HTERT RPE-1 (cell line): Measurements from ENCODE around the gene MAP3K2.
"Not testable (repeated sequence)": the region's sequence is repeated elsewhere in the genome, so short reads cannot be mapped to it uniquely, and the experiment has no call there.

Experiments used
- in situ Hi-C: fragments of 300-500 bp; cut with MboI; formaldehyde crosslinking; loops from 4 replicates; pipeline ENCODE4 v1.14.3; 2020; ENCODE audit warnings: low sequenced_read_pairs

Gene MAP3K2

GRCh38 chr2:127421871-127422558 lies 34.2 kb upstream of the MAP3K2 start:
- in situ Hi-C loops = no loop called here

GRCh38 chr2:127421116-127421800 lies 33.5 kb upstream of the MAP3K2 start:
- in situ Hi-C loops = no loop called here

GRCh38 chr2:127420039-127420864 lies 32.5 kb upstream of the MAP3K2 start:
- in situ Hi-C loops = no loop called here

- in situ Hi-C loops = no loop called here
Observed at GRCh38 chr2:127419448-127420038, 31.8 kb upstream of the MAP3K2 start.

GRCh38 chr2:127419112-127419430 lies 31.3 kb upstream of the MAP3K2 start:
- in situ Hi-C loops = no loop called here

- in situ Hi-C loops = no loop called here
Observed at GRCh38 chr2:127418300-127419111, 30.7 kb upstream of the MAP3K2 start, which contains the start of gene PROC. Gene PROC, plus strand, starts transcription at chr2:127418427. Its CDS starts 1,516 bp downstream, at chr2:127419943.

- in situ Hi-C loops = no loop called here
Observed at GRCh38 chr2:127417406-127417805, 29.6 kb upstream of the MAP3K2 start.

- in situ Hi-C loops = no loop called here
Observed at GRCh38 chr2:127416506-127417001, 28.8 kb upstream of the MAP3K2 start.

GRCh38 chr2:127415593-127416505 lies 28.1 kb upstream of the MAP3K2 start:
- in situ Hi-C loops = no loop called here

GRCh38 chr2:127414638-127415592 lies 27.1 kb upstream of the MAP3K2 start:
- in situ Hi-C loops = no loop called here

GRCh38 chr2:127413782-127414637 lies 26.2 kb upstream of the MAP3K2 start:
- in situ Hi-C loops = no loop called here

GRCh38 chr2:127413200-127413599 lies 25.4 kb upstream of the MAP3K2 start:
- in situ Hi-C loops = no loop called here

GRCh38 chr2:127411653-127412369 lies 24.0 kb upstream of the MAP3K2 start:
- in situ Hi-C loops = no loop called here

GRCh38 chr2:127410871-127411652 lies 23.3 kb upstream of the MAP3K2 start:
- in situ Hi-C loops = no loop called here

- in situ Hi-C loops = not testable (repeated sequence)
Observed at GRCh38 chr2:127409716-127410115, 21.9 kb upstream of the MAP3K2 start.

GRCh38 chr2:127408807-127409099 lies 21.0 kb upstream of the MAP3K2 start:
- in situ Hi-C loops = no loop called here
